Adrenal gland (tissue), 12 donors: ENCODE results near the gene TLR10. TPM values are rescaled to one million over a fixed set of nuclear protein-coding genes. Genes with fewer than 3 reads are reported as not detected.
"Not testable (repeated sequence)": the region's sequence is repeated elsewhere in the genome, so short reads cannot be mapped to it uniquely, and the experiment has no call there.

Experiments
- DNase-seq, 7 donors: peaks; one replicate each; pipeline ENCODE4 v3.0.0-alpha.2; 2019 to 2020
- H3K27ac ChIP-seq, 5 donors: fragments of 200-600 bp; sonication (generic) in 4 of 5; 1 replicate in 3 of 5; 2 replicates in 2 of 5; pipeline versions ENCODE4 v1.5.1 to v1.8.0; 2016 to 2020; ENCODE audit warnings: mild to moderate bottlenecking in 1 of 5
- H3K27me3 ChIP-seq: fragments of 200-600 bp; 2 replicates; pipeline ENCODE4 v1.8.0; 2021
- H3K36me3 ChIP-seq, 2 donors: fragments of 200-600 bp; replicated peaks in 1 of 2; 1 replicate in 1 of 2; 2 replicates in 1 of 2; pipeline versions ENCODE4 v1.5.1 to v1.8.0; 2018 to 2022
- H3K4me1 ChIP-seq, 2 donors: fragments of 200-600 bp; replicated peaks in 1 of 2; 1 replicate in 1 of 2; 2 replicates in 1 of 2; pipeline versions ENCODE4 v1.5.1 to v1.8.0; 2018 to 2021
- H3K4me3 ChIP-seq, 4 donors: fragments of 200-600 bp; sonication (generic) in 3 of 4; one replicate each; pipeline ENCODE4 v1.5.1; 2016 to 2018
- H3K9me3 ChIP-seq, 3 donors: fragments of 200-600 bp; sonication (generic) in 1 of 3; replicated peaks in 1 of 3; 1 replicate in 2 of 3; 2 replicates in 1 of 3; pipeline versions ENCODE4 v1.5.1 to v1.8.0; 2016 to 2021
- CTCF ChIP-seq, 6 experiments: fragments of 450-650 bp in 4 of 6; fragments of 200-600 bp in 2 of 6; sonication (generic) in 1 of 6; IDR thresholded peaks; 1 replicate in 5 of 6; 2 replicates in 1 of 6; pipeline versions ENCODE4 v1.5.1 to v1.8.0; 2016 to 2021; ENCODE audit warnings: antibody characterized with exemption in 6 of 6, mild to moderate bottlenecking in 2 of 6, moderate library complexity in 1 of 6
- POLR2A ChIP-seq, 2 donors: fragments of 450-650 bp; IDR thresholded peaks; one replicate each; pipeline ENCODE4 v1.6.1; 2017; ENCODE audit warnings: antibody characterized with exemption in 2 of 2, mild to moderate bottlenecking in 2 of 2, moderate library complexity in 1 of 2
- WGBS, 4 donors: extraction: QIAGEN DNeasy Blood & Tissue Kit in 2 of 4; methylation state at CpG; one replicate each; pipeline versions ENCODE4 v1.1.5 to v1.1.7; 2013 to 2017; 5-methylcytosine and 5-hydroxymethylcytosine counted together
- intact Hi-C, 2 donors: fragments of 100-400 bp; cut with DNase I; formaldehyde crosslinking; loops; one replicate each; pipeline versions ENCODE4 v1.14.1 to v1.15.0; 2022 to 2023
- polyA plus RNA-seq, 3 donors: library from polyadenylated mRNA; stranded (reverse); fragments of 200-250 nt in 2 of 3; fragments of 350-450 nt in 1 of 3; fragmentation: Illumina TruSeq in 1 of 3; extraction: RNeasy Lipid Tissue Mini Kit (QIAGEN cat#74804) in 1 of 3; gene quantifications; one replicate each; pipeline ENCODE4 v1.2.3, GENCODE V29; 2013 to 2014
- total RNA-seq, 9 donors: library from RNA; depleted of rRNA in 4 of 9; stranded (reverse); fragments of >200 nt in 4 of 9; fragments of 120-200 nt in 1 of 9; fragmentation: NEBNext Ultra II Directional in 1 of 9; extraction: Animal tissue kit (Norgen Biotek cat#: 25700) in 1 of 9; gene quantifications; one replicate each; pipeline versions ENCODE4 v1.1.0 to v1.2.4, GENCODE V29; 2013 to 2023
- donor health status: healthy with polysubstance abuse.
- donor health status: Bipolar disorder and iron deficiency.
- donor health status: DM: yes; HTN: yes; CAD: no.
- donor health status: DM: no; HTN: no; CAD: no.
- donor health status: DM: no; HTN: no; CAD: no.
- donor health status: DM: yes; HTN: yes; CAD: no.

Gene TLR10
- total and polyA plus RNA-seq, 12 donors = 0.11 to 0.60 (median 0.19) TPM; not detected in 3

DNA sequence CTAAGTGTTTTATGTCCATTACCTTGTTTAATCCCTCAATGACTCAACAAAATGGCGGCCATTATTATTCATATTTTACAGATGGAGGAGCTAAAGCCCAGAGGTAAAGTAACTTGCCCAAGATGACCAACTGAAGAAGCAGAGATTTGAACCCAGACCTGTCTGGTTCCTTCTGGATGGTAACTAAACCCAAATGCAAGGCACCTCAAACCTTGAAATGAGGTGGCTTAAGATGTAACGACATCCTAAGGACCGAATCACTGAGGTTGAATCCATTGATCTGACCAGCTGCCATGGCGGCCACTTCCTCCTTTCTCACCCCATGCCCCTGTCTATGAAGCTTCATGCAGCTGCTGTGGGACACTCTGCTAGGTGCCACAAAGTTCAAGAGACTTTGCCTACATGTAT is 932 bp downstream of the TLR10 start:
- Histone ChIP-seq H3K4me1 (peaks cover 0 to 6% of the 10 kb centered on the region in 2 donors), H3K9me3 (no peaks in the 10 kb centered on the region), H3K4me3 (no peak overlapping the region), H3K27ac (no peak overlapping the region), H3K36me3 (no peaks in the 10 kb centered on the region), H3K27me3 (no peaks in the 10 kb centered on the region)
- DNase-seq = no peak
- WGBS, 4 donors = 92 to 96% (median 93%) methylated on average over 4 of the region's 4 CpGs
- intact Hi-C loops = no loop called here
- TF ChIP-seq CTCF (IDR thresholded peaks at IDR 0.05) (no peak), POLR2A (IDR thresholded peaks at IDR 0.05) (no peak)

- intact Hi-C loops = no loop called here
- Histone ChIP-seq H3K27ac (no peak overlapping the region), H3K27me3 (no peaks in the 10 kb centered on the region), H3K4me3 (no peak overlapping the region), H3K4me1 (peaks cover 0 to 6% of the 10 kb centered on the region in 2 donors), H3K36me3 (no peaks in the 10 kb centered on the region), H3K9me3 (no peaks in the 10 kb centered on the region)
- 88 to 97% (median 92%) methylated on average over 4 of the region's 4 CpGs for WGBS, 4 donors
- DNase-seq = no peak
- TF ChIP-seq CTCF (IDR thresholded peaks at IDR 0.05) (no peak), POLR2A (IDR thresholded peaks at IDR 0.05) (no peak)
Observed at GRCh38 chr4:38780833-38781484, 1.8 kb downstream of the TLR10 start.

- no peak overlapping the region for H3K27ac ChIP-seq
- H3K4me1 ChIP-seq = peaks cover 0 to 6% of the 10 kb centered on the region in 2 donors
- no peak overlapping the region for H3K4me3 ChIP-seq
- no peaks in the 10 kb centered on the region for H3K27me3 ChIP-seq
- no peak for TF ChIP-seq CTCF (IDR thresholded peaks at IDR 0.05)
- no peak for TF ChIP-seq POLR2A (IDR thresholded peaks at IDR 0.05)
- H3K36me3 ChIP-seq = no peaks in the 10 kb centered on the region
- no peaks in the 10 kb centered on the region for H3K9me3 ChIP-seq
- WGBS, 4 donors = 79 to 83% (median 82%) methylated on average over 5 of the region's 5 CpGs
- intact Hi-C loops = no loop called here
- DNase-seq = no peak
Observed at GRCh38 chr4:38779790-38780189, 3.0 kb downstream of the TLR10 start.

- H3K4me1 ChIP-seq, H3K4me3 ChIP-seq, H3K36me3 ChIP-seq, DNase-seq, intact Hi-C loops, H3K27ac ChIP-seq, H3K9me3 ChIP-seq, H3K27me3 ChIP-seq: not testable (repeated sequence)
- WGBS, 4 donors = 69 to 76% (median 75%) methylated on average over 2 of the region's 2 CpGs
Observed at GRCh38 chr4:38777925-38778324, 4.9 kb downstream of the TLR10 start.

DNA sequence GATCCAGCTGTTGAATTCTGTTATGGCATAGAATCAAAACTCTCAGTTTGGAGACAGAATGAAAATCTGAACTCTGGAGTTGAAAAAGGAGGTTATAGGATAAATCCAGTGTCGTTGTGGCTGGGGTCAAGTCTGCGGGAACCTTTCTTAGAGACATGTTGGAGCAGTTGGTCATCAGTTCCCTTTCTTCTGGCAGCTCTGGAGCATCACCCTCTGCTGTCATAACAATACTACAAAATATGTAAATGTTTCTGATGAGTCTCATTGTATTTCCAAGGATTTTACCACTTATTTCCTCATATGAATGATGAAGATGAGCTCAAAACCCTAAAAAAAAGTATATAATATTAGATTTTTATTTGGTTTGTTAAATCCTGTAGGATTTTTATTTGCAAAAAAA is 7.5 kb downstream of the TLR10 start:
- H3K4me3 ChIP-seq = no peak overlapping the region
- no peaks in the 10 kb centered on the region for H3K36me3 ChIP-seq
- H3K27ac ChIP-seq = no peak overlapping the region
- TF ChIP-seq CTCF (IDR thresholded peaks at IDR 0.05) = no peak
- TF ChIP-seq POLR2A (IDR thresholded peaks at IDR 0.05) = no peak
- intact Hi-C loops = no loop called here
- no peaks in the 10 kb centered on the region for H3K9me3 ChIP-seq
- WGBS, 4 donors = 86 to 89% (median 87%) methylated on average over 2 of the region's 2 CpGs
- no peak for DNase-seq
- no peaks in the 10 kb centered on the region for H3K27me3 ChIP-seq
- H3K4me1 ChIP-seq = no peaks in the 10 kb centered on the region
